HepG2 (cell line): Measurements from ENCODE around the gene PRKCZ. TPM values are rescaled to one million over a fixed set of nuclear protein-coding genes. Genes with fewer than 3 reads are reported as not detected.

Experiments used
- FOXO1 ChIP-seq: sonication (generic); formaldehyde crosslinking; IDR thresholded peaks from 2 replicates; pipeline ENCODE4 v1.4.0; 2020; ENCODE audit warnings: missing genetic modification reagents
- KAT2B ChIP-seq: fragments of 150-350 bp; IDR thresholded peaks from 2 replicates; pipeline ENCODE4 v1.6.1; 2014; ENCODE audit warnings: low read depth, low read length, borderline replicate concordance
- KDM5A ChIP-seq: fragments of 200-600 bp; sonication (generic); IDR thresholded peaks from 2 replicates; pipeline ENCODE4 v1.7.0; 2018; ENCODE audit warnings: antibody characterized with exemption, mild to moderate bottlenecking, low read length, borderline replicate concordance
- KMT2A ChIP-seq: sonication (generic); formaldehyde crosslinking; IDR thresholded peaks from 2 replicates; pipeline ENCODE4 v1.4.0; 2020; ENCODE audit warnings: missing genetic modification reagents
- MTA1 ChIP-seq: sonication (generic); formaldehyde crosslinking; IDR thresholded peaks from 2 replicates; pipeline ENCODE4 v1.4.0; 2020; ENCODE audit warnings: missing genetic modification reagents, mild to moderate bottlenecking, borderline replicate concordance
- NCOA5 ChIP-seq: sonication (generic); formaldehyde crosslinking; IDR thresholded peaks from 2 replicates; pipeline ENCODE4 v1.4.0; 2020; ENCODE audit warnings: missing genetic modification reagents
- NONO ChIP-seq, 2 experiments: fragments of 450-650 bp in 1 of 2; sonication (generic) in 1 of 2; formaldehyde crosslinking in 1 of 2; IDR thresholded peaks in 1 of 2; conservative IDR thresholded peaks in 1 of 2; 2 replicates each; pipeline versions ENCODE4 v1.6.1 to v1.8.0; 2017 to 2022; ENCODE audit warnings: mild to moderate bottlenecking in 1 of 2, missing genetic modification reagents in 1 of 2, moderate library complexity in 1 of 2
- RARA ChIP-seq: IDR thresholded peaks from 2 replicates; pipeline ENCODE4 v1.6.1; 2016; ENCODE audit warnings: missing genetic modification reagents, missing compliant biosample characterization
- RBM22 ChIP-seq: fragments of 200-400 bp; formaldehyde crosslinking; optimal IDR thresholded peaks from 2 replicates; pipeline ENCODE3; 2017; ENCODE audit warnings: mild to moderate bottlenecking, low read length, moderate library complexity
- RFX1 ChIP-seq: fragments of 450-650 bp; IDR thresholded peaks from 2 replicates; pipeline ENCODE4 v1.6.1; 2017
- SKI ChIP-seq: fragments of 450-650 bp; IDR thresholded peaks from one replicate; pipeline ENCODE4 v1.6.1; 2018; ENCODE audit warnings: mild to moderate bottlenecking; ENCODE audit not compliant: partially characterized antibody
- SNRNP70 ChIP-seq: fragments of 200-400 bp; formaldehyde crosslinking; IDR thresholded peaks from 2 replicates; pipeline ENCODE4 v1.6.1; 2017; ENCODE audit warnings: mild to moderate bottlenecking, low read depth, low read length, moderate library complexity
- ZBTB7B ChIP-seq: sonication (generic); formaldehyde crosslinking; IDR thresholded peaks from 2 replicates; pipeline ENCODE4 v1.4.0; 2020; ENCODE audit warnings: missing genetic modification reagents
- ZFP1 ChIP-seq: IDR thresholded peaks from 2 replicates; pipeline ENCODE4 v1.6.1; 2016
- ZNF17 ChIP-seq: sonication (generic); formaldehyde crosslinking; IDR thresholded peaks from 2 replicates; pipeline ENCODE4 v1.5.0; 2020; ENCODE audit warnings: mild to moderate bottlenecking, missing genetic modification reagents
- ZNF3 ChIP-seq: IDR thresholded peaks from 2 replicates; pipeline ENCODE4 v1.7.0; 2017; ENCODE audit warnings: inconsistent platforms
- ZNF431 ChIP-seq: sonication (generic); formaldehyde crosslinking; IDR thresholded peaks from 2 replicates; pipeline ENCODE4 v1.9.0; 2022; ENCODE audit warnings: missing genetic modification reagents, low read depth, mild to moderate bottlenecking, borderline replicate concordance
- polyA plus RNA-seq, 8 experiments: library from polyadenylated mRNA; depleted of rRNA in 3 of 8; stranded (reverse) in 7 of 8; unstranded in 1 of 8; fragments of >200 nt; fragmentation: Illumina TruSeq in 4 of 8; extraction: Trizol in 4 of 8; gene quantifications; 2 replicates each; pipeline versions ENCODE4 v1.2.1 to v1.2.3, GENCODE V29; 2011 to 2016; ENCODE audit warnings: low read depth in 4 of 8, missing spikeins in 1 of 8, mixed read lengths in 1 of 8; ENCODE audit not compliant: insufficient read depth in 1 of 8
- total RNA-seq, 5 experiments: library from RNA; depleted of rRNA; stranded (reverse); fragments of >200 nt; fragmentation: Illumina TruSeq; extraction: Trizol; gene quantifications; 2 replicates each; pipeline ENCODE4 v1.2.3, GENCODE V29; 2016; ENCODE audit warnings: low read depth in 1 of 5
- TF ChIP-seq, protein P1 (sequence below): sonication (generic); formaldehyde crosslinking; IDR thresholded peaks from 2 replicates; pipeline ENCODE4 v1.9.0; 2021; ENCODE audit warnings: missing genetic modification reagents, borderline replicate concordance
- TF ChIP-seq, protein P2 (sequence below): sonication (generic); formaldehyde crosslinking; IDR thresholded peaks from 2 replicates; pipeline ENCODE4 v1.4.0; 2020; ENCODE audit warnings: missing genetic modification reagents
- TF ChIP-seq, protein P3 (sequence below): IDR thresholded peaks from 2 replicates; pipeline ENCODE4 v1.6.1; 2016; ENCODE audit warnings: low read depth, control low read depth
- TF ChIP-seq, protein P4 (sequence below): sonication (generic); formaldehyde crosslinking; IDR thresholded peaks from 2 replicates; pipeline ENCODE4 v1.5.0; 2020; ENCODE audit warnings: missing genetic modification reagents, mild to moderate bottlenecking, borderline replicate concordance
- TF ChIP-seq, protein P5 (sequence below): sonication (generic); formaldehyde crosslinking; IDR thresholded peaks from 2 replicates; pipeline ENCODE4 v1.4.0; 2020; ENCODE audit warnings: low read depth, mild to moderate bottlenecking, missing genetic modification reagents

Gene PRKCZ
- total and polyA plus RNA-seq, 2 of the 13 experiments (the other 11 are each of a cell fraction or from before 2014, with no cell fraction given): 34.7 to 85.2 TPM

DNA sequence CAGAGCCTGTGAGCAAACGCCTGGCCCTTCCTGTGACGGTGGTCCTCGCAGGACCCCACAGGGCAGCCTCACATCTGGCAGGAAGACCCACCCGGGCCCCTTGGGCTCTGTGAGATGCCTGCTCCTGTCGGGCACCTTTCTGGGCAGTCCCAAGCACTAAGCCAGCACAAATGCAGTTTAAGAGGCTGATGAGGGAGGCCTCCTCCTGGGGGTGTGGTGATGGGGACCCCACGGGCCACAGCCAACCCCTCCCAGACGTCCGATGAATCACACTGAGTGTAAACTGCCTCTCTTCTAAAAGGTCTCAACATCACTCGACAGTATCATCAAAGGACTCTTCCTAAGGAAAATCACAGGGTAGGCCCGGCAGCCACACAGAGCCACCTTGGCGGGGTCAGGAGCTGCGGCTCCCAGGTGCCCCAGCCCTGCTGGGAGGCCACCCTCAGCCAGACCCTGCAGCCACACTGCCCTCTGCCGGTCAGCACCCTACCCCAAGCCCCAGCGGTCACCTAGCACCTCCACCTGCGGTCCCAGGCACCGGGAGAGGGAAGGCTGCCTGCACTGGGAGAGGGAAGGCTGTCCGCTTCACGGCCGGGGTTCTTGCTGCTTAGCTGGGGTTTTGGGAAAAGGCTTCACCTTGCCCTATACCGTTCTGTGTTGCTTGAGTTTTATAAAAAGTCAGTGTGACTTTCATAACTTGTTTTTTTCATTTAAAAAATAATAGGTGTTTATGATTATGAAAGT lies 3.9 kb upstream of the PRKCZ start (continued):
- TF ChIP-seq KAT2B (no peak), SNRNP70 (no peak), RFX1 (no peak), NCOA5 (CRISPR knock-in tag) (no peak), ZNF17 (no peak), SKI (peak; percentile 12), FOXO1 (CRISPR knock-in tag) (no peak; the same call in 1 of the 2 replicates), RBM22 (no peak), KDM5A (no peak), ZBTB7B (CRISPR knock-in tag) (peak; percentile 63; the same call in 1 of the 2 replicates), RARA (CRISPR knock-in tag) (peak; percentile 24; the same call in 1 of the 2 replicates), ZNF431 (CRISPR knock-in tag) (0 out of 2 replicates have a peak, but pooled peaks have one; percentile 49), NONO (IDR thresholded peaks at IDR 0.05) (no peak), NONO (CRISPR knock-in tag; conservative IDR thresholded peaks at IDR 0.05) (no peak), MTA1 (CRISPR knock-in tag) (no peak), ZFP1 (CRISPR knock-in tag) (no peak), ZNF3 (no peak), KMT2A (CRISPR knock-in tag) (no peak; the same call in 1 of the 2 replicates)
- TF ChIP-seq, protein P1, sequence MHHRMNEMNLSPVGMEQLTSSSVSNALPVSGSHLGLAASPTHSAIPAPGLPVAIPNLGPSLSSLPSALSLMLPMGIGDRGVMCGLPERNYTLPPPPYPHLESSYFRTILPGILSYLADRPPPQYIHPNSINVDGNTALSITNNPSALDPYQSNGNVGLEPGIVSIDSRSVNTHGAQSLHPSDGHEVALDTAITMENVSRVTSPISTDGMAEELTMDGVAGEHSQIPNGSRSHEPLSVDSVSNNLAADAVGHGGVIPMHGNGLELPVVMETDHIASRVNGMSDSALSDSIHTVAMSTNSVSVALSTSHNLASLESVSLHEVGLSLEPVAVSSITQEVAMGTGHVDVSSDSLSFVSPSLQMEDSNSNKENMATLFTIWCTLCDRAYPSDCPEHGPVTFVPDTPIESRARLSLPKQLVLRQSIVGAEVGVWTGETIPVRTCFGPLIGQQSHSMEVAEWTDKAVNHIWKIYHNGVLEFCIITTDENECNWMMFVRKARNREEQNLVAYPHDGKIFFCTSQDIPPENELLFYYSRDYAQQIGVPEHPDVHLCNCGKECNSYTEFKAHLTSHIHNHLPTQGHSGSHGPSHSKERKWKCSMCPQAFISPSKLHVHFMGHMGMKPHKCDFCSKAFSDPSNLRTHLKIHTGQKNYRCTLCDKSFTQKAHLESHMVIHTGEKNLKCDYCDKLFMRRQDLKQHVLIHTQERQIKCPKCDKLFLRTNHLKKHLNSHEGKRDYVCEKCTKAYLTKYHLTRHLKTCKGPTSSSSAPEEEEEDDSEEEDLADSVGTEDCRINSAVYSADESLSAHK: no peak
- TF ChIP-seq, protein P2, sequence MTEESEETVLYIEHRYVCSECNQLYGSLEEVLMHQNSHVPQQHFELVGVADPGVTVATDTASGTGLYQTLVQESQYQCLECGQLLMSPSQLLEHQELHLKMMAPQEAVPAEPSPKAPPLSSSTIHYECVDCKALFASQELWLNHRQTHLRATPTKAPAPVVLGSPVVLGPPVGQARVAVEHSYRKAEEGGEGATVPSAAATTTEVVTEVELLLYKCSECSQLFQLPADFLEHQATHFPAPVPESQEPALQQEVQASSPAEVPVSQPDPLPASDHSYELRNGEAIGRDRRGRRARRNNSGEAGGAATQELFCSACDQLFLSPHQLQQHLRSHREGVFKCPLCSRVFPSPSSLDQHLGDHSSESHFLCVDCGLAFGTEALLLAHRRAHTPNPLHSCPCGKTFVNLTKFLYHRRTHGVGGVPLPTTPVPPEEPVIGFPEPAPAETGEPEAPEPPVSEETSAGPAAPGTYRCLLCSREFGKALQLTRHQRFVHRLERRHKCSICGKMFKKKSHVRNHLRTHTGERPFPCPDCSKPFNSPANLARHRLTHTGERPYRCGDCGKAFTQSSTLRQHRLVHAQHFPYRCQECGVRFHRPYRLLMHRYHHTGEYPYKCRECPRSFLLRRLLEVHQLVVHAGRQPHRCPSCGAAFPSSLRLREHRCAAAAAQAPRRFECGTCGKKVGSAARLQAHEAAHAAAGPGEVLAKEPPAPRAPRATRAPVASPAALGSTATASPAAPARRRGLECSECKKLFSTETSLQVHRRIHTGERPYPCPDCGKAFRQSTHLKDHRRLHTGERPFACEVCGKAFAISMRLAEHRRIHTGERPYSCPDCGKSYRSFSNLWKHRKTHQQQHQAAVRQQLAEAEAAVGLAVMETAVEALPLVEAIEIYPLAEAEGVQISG (CRISPR knock-in tag): 0 out of 2 replicates have a peak, but pooled peaks have one; percentile 52
- TF ChIP-seq, protein P3, sequence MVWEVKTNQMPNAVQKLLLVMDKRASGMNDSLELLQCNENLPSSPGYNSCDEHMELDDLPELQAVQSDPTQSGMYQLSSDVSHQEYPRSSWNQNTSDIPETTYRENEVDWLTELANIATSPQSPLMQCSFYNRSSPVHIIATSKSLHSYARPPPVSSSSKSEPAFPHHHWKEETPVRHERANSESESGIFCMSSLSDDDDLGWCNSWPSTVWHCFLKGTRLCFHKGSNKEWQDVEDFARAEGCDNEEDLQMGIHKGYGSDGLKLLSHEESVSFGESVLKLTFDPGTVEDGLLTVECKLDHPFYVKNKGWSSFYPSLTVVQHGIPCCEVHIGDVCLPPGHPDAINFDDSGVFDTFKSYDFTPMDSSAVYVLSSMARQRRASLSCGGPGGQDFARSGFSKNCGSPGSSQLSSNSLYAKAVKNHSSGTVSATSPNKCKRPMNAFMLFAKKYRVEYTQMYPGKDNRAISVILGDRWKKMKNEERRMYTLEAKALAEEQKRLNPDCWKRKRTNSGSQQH (CRISPR knock-in tag): 0 out of 2 replicates have a peak, but pooled peaks have one; percentile 61
- TF ChIP-seq, protein P4, sequence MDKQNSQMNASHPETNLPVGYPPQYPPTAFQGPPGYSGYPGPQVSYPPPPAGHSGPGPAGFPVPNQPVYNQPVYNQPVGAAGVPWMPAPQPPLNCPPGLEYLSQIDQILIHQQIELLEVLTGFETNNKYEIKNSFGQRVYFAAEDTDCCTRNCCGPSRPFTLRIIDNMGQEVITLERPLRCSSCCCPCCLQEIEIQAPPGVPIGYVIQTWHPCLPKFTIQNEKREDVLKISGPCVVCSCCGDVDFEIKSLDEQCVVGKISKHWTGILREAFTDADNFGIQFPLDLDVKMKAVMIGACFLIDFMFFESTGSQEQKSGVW (CRISPR knock-in tag): no peak
- TF ChIP-seq, protein P5, sequence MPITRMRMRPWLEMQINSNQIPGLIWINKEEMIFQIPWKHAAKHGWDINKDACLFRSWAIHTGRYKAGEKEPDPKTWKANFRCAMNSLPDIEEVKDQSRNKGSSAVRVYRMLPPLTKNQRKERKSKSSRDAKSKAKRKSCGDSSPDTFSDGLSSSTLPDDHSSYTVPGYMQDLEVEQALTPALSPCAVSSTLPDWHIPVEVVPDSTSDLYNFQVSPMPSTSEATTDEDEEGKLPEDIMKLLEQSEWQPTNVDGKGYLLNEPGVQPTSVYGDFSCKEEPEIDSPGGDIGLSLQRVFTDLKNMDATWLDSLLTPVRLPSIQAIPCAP: no peak
